HEK293 (cell line): ENCODE results near the gene ZNF608.

Source experiments
- BCL11B ChIP-seq: fragments of 450-650 bp; formaldehyde crosslinking; IDR thresholded peaks from 2 replicates; pipeline ENCODE4 v1.5.1; 2016; ENCODE audit warnings: low read depth, missing biosample characterization, missing genetic modification characterization
- GLI4 ChIP-seq: fragments of 450-650 bp; formaldehyde crosslinking; IDR thresholded peaks from 2 replicates; pipeline ENCODE4 v1.5.1; 2016; ENCODE audit warnings: missing biosample characterization, missing genetic modification characterization
- HOXA7 ChIP-seq: sonication (generic); formaldehyde crosslinking; IDR thresholded peaks from 2 replicates; pipeline ENCODE4 v1.8.1; 2022; ENCODE audit warnings: missing genetic modification reagents, borderline replicate concordance
- OSR2 ChIP-seq: fragments of 450-650 bp; formaldehyde crosslinking; IDR thresholded peaks from 2 replicates; pipeline ENCODE4 v1.5.1; 2016; ENCODE audit warnings: missing biosample characterization, missing genetic modification characterization
- ZBTB7A ChIP-seq: fragments of 450-650 bp; formaldehyde crosslinking; IDR thresholded peaks from 2 replicates; pipeline ENCODE4 v1.5.1; 2016; ENCODE audit warnings: low read depth, missing biosample characterization, missing genetic modification characterization
- ZNF157 ChIP-seq: fragments of 450-650 bp; formaldehyde crosslinking; IDR thresholded peaks from 2 replicates; pipeline ENCODE4 v1.5.1; 2016; ENCODE audit warnings: missing biosample characterization, missing genetic modification characterization
- ZNF184 ChIP-seq: fragments of 450-650 bp; IDR thresholded peaks from 2 replicates; pipeline ENCODE4 v1.5.1; 2018; ENCODE audit warnings: missing biosample characterization, mild to moderate bottlenecking, missing genetic modification characterization
- ZNF266 ChIP-seq: fragments of 450-650 bp; formaldehyde crosslinking; IDR thresholded peaks from 2 replicates; pipeline ENCODE4 v1.5.1; 2016; ENCODE audit warnings: missing biosample characterization, missing genetic modification characterization, low read depth
- ZNF274 ChIP-seq, 2 experiments: fragments of 200-500 bp in 1 of 2; fragments of 450-650 bp in 1 of 2; sonication (Bioruptor generic) in 1 of 2; formaldehyde crosslinking in 1 of 2; IDR thresholded peaks; 2 replicates each; pipeline versions ENCODE4 v1.5.1 to v1.6.1; 2014 to 2016; ENCODE audit warnings: borderline replicate concordance in 1 of 2, inconsistent platforms in 1 of 2, low read length in 1 of 2, missing biosample characterization in 1 of 2, missing genetic modification characterization in 1 of 2
- ZNF366 ChIP-seq: fragments of 450-650 bp; formaldehyde crosslinking; conservative IDR thresholded peaks from 2 replicates; pipeline ENCODE4 v1.5.1; 2016; ENCODE audit warnings: missing biosample characterization, missing genetic modification characterization
- ZNF501 ChIP-seq: fragments of 450-650 bp; formaldehyde crosslinking; IDR thresholded peaks from 2 replicates; pipeline ENCODE4 v1.5.1; 2016; ENCODE audit warnings: missing biosample characterization, missing genetic modification characterization
- ZNF510 ChIP-seq: fragments of 450-650 bp; formaldehyde crosslinking; IDR thresholded peaks from 2 replicates; pipeline ENCODE4 v1.5.1; 2018; ENCODE audit warnings: mild to moderate bottlenecking, missing genetic modification characterization, missing biosample characterization; ENCODE audit not compliant: insufficient replicate concordance
- ZNF555 ChIP-seq: fragments of 450-650 bp; formaldehyde crosslinking; conservative IDR thresholded peaks from 2 replicates; pipeline ENCODE4 v1.5.1; 2017; ENCODE audit warnings: missing biosample characterization, mild to moderate bottlenecking, missing genetic modification characterization, inconsistent platforms
- ZNF596 ChIP-seq: fragments of 450-650 bp; IDR thresholded peaks from 2 replicates; pipeline ENCODE4 v1.5.0; 2018; ENCODE audit warnings: missing biosample characterization, mild to moderate bottlenecking, missing genetic modification characterization, moderate library complexity
- ZNF610 ChIP-seq: fragments of 450-650 bp; formaldehyde crosslinking; IDR thresholded peaks from 2 replicates; pipeline ENCODE4 v1.5.1; 2016; ENCODE audit warnings: missing biosample characterization, missing genetic modification characterization, borderline replicate concordance
- ZNF670 ChIP-seq: fragments of 450-650 bp; formaldehyde crosslinking; IDR thresholded peaks from 2 replicates; pipeline ENCODE4 v1.5.1; 2016; ENCODE audit warnings: missing biosample characterization, missing genetic modification characterization, low read depth
- ZNF76 ChIP-seq: fragments of 450-650 bp; formaldehyde crosslinking; IDR thresholded peaks from 2 replicates; pipeline ENCODE4; 2016; ENCODE audit warnings: low read depth, missing biosample characterization, missing genetic modification characterization, borderline replicate concordance
- ZNF776 ChIP-seq: fragments of 450-650 bp; formaldehyde crosslinking; IDR thresholded peaks from 2 replicates; pipeline ENCODE4 v1.5.0; 2017; ENCODE audit warnings: missing biosample characterization, missing genetic modification characterization, borderline replicate concordance
- ZNF777 ChIP-seq: fragments of 450-650 bp; formaldehyde crosslinking; IDR thresholded peaks from 2 replicates; pipeline ENCODE4 v1.5.1; 2017; ENCODE audit warnings: missing biosample characterization, missing genetic modification characterization, borderline replicate concordance
- ZNF792 ChIP-seq: fragments of 450-650 bp; formaldehyde crosslinking; IDR thresholded peaks from 2 replicates; pipeline ENCODE4 v1.5.1; 2016; ENCODE audit warnings: missing biosample characterization, missing genetic modification characterization
- ZSCAN16 ChIP-seq: fragments of 450-650 bp; formaldehyde crosslinking; IDR thresholded peaks from 2 replicates; pipeline ENCODE4 v1.5.1; 2016; ENCODE audit warnings: missing biosample characterization, missing genetic modification characterization
- ZXDB ChIP-seq: fragments of 450-650 bp; formaldehyde crosslinking; IDR thresholded peaks from 2 replicates; pipeline ENCODE4 v1.5.1; 2016; ENCODE audit warnings: missing biosample characterization, missing genetic modification characterization
- TF ChIP-seq, protein P1 (sequence below): fragments of 450-650 bp; formaldehyde crosslinking; IDR thresholded peaks from 2 replicates; pipeline ENCODE4 v1.5.1; 2017; ENCODE audit warnings: missing biosample characterization, missing genetic modification characterization
- TF ChIP-seq, protein P2 (sequence below): fragments of 450-650 bp; formaldehyde crosslinking; IDR thresholded peaks from 2 replicates; pipeline ENCODE4 v1.5.1; 2016; ENCODE audit warnings: missing biosample characterization, missing genetic modification characterization
- TF ChIP-seq, protein P3 (sequence below): fragments of 450-650 bp; formaldehyde crosslinking; conservative IDR thresholded peaks from 2 replicates; pipeline ENCODE4 v1.5.1; 2016; ENCODE audit warnings: low read depth, missing biosample characterization, missing genetic modification characterization
- TF ChIP-seq, protein P4 (sequence below): fragments of 450-650 bp; formaldehyde crosslinking; IDR thresholded peaks from 2 replicates; pipeline ENCODE4 v1.5.1; 2016; ENCODE audit warnings: missing biosample characterization, missing genetic modification characterization
- TF ChIP-seq, protein P5 (sequence below): fragments of 450-650 bp; formaldehyde crosslinking; IDR thresholded peaks from 2 replicates; pipeline ENCODE4 v1.5.1; 2016; ENCODE audit warnings: missing biosample characterization, missing genetic modification characterization, borderline replicate concordance
- TF ChIP-seq, protein P6 (sequence below): fragments of 450-650 bp; formaldehyde crosslinking; IDR thresholded peaks from 2 replicates; pipeline ENCODE4 v1.5.1; 2016; ENCODE audit warnings: missing biosample characterization, missing genetic modification characterization

ZNF608 gene

DNA sequence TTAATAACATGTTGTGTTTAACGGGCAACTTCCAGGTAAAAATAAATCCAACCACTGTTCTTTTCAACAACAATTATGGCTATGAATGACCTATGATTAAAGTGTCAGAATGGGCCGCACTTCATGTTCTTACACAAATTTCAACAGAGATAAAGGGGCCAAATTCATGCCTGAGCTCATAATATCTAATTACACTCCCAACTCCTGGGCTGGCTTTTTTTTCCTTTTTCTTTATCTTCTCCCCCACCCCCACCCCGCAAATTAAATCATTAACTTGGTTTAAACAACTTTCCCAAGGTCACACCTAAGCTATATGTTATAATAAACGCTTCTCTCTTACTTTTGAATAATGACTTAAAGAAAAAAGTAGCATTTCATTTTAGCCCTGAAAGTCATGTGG, 25.8 kb downstream of the ZNF608 start (continued):
- TF ChIP-seq, protein P1, sequence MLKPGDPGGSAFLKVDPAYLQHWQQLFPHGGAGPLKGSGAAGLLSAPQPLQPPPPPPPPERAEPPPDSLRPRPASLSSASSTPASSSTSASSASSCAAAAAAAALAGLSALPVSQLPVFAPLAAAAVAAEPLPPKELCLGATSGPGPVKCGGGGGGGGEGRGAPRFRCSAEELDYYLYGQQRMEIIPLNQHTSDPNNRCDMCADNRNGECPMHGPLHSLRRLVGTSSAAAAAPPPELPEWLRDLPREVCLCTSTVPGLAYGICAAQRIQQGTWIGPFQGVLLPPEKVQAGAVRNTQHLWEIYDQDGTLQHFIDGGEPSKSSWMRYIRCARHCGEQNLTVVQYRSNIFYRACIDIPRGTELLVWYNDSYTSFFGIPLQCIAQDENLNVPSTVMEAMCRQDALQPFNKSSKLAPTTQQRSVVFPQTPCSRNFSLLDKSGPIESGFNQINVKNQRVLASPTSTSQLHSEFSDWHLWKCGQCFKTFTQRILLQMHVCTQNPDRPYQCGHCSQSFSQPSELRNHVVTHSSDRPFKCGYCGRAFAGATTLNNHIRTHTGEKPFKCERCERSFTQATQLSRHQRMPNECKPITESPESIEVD (tag by site-specific recombination), result peak; percentile 92
- TF ChIP-seq, protein P2, sequence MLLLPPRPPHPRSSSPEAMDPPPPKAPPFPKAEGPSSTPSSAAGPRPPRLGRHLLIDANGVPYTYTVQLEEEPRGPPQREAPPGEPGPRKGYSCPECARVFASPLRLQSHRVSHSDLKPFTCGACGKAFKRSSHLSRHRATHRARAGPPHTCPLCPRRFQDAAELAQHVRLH (tag by site-specific recombination), result no peak
- TF ChIP-seq OSR2 (tag by site-specific recombination), result 0 out of 2 replicates have a peak, but pooled peaks have one; percentile 39
- TF ChIP-seq ZNF510 (tag by site-specific recombination), result no peak
- no peak for TF ChIP-seq ZSCAN16 (tag by site-specific recombination)
- no peak for TF ChIP-seq ZNF596 (tag by site-specific recombination)
- TF ChIP-seq, protein P3, sequence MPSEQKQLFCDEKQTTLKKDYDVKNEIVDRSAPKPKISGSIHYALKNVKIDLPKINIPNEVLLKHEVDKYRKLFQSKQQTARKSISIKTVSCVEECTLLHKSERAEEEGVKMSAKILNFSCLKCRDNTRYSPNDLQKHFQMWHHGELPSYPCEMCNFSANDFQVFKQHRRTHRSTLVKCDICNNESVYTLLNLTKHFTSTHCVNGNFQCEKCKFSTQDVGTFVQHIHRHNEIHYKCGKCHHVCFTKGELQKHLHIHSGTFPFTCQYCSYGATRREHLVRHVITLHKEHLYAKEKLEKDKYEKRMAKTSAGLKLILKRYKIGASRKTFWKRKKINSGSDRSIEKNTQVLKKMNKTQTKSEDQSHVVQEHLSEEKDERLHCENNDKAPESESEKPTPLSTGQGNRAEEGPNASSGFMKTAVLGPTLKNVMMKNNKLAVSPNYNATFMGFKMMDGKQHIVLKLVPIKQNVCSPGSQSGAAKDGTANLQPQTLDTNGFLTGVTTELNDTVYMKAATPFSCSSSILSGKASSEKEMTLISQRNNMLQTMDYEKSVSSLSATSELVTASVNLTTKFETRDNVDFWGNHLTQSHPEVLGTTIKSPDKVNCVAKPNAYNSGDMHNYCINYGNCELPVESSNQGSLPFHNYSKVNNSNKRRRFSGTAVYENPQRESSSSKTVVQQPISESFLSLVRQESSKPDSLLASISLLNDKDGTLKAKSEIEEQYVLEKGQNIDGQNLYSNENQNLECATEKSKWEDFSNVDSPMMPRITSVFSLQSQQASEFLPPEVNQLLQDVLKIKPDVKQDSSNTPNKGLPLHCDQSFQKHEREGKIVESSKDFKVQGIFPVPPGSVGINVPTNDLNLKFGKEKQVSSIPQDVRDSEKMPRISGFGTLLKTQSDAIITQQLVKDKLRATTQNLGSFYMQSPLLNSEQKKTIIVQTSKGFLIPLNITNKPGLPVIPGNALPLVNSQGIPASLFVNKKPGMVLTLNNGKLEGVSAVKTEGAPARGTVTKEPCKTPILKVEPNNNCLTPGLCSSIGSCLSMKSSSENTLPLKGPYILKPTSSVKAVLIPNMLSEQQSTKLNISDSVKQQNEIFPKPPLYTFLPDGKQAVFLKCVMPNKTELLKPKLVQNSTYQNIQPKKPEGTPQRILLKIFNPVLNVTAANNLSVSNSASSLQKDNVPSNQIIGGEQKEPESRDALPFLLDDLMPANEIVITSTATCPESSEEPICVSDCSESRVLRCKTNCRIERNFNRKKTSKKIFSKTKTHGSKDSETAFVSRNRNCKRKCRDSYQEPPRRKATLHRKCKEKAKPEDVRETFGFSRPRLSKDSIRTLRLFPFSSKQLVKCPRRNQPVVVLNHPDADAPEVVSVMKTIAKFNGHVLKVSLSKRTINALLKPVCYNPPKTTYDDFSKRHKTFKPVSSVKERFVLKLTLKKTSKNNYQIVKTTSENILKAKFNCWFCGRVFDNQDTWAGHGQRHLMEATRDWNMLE (tag by site-specific recombination), result no peak
- TF ChIP-seq, protein P4, sequence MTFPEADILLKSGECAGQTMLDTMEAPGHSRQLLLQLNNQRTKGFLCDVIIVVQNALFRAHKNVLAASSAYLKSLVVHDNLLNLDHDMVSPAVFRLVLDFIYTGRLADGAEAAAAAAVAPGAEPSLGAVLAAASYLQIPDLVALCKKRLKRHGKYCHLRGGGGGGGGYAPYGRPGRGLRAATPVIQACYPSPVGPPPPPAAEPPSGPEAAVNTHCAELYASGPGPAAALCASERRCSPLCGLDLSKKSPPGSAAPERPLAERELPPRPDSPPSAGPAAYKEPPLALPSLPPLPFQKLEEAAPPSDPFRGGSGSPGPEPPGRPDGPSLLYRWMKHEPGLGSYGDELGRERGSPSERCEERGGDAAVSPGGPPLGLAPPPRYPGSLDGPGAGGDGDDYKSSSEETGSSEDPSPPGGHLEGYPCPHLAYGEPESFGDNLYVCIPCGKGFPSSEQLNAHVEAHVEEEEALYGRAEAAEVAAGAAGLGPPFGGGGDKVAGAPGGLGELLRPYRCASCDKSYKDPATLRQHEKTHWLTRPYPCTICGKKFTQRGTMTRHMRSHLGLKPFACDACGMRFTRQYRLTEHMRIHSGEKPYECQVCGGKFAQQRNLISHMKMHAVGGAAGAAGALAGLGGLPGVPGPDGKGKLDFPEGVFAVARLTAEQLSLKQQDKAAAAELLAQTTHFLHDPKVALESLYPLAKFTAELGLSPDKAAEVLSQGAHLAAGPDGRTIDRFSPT (tag by site-specific recombination), result no peak
- no peak for TF ChIP-seq ZNF792
- TF ChIP-seq ZNF555 (tag by site-specific recombination), result no peak
- TF ChIP-seq BCL11B (tag by site-specific recombination), result no peak
- TF ChIP-seq ZNF776 (tag by site-specific recombination), result no peak
- no peak for TF ChIP-seq HOXA7 (CRISPR knock-in tag)
- TF ChIP-seq, protein P5, sequence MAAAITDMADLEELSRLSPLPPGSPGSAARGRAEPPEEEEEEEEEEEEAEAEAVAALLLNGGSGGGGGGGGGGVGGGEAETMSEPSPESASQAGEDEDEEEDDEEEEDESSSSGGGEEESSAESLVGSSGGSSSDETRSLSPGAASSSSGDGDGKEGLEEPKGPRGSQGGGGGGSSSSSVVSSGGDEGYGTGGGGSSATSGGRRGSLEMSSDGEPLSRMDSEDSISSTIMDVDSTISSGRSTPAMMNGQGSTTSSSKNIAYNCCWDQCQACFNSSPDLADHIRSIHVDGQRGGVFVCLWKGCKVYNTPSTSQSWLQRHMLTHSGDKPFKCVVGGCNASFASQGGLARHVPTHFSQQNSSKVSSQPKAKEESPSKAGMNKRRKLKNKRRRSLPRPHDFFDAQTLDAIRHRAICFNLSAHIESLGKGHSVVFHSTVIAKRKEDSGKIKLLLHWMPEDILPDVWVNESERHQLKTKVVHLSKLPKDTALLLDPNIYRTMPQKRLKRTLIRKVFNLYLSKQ (tag by site-specific recombination), result no peak
- no peak for TF ChIP-seq ZNF670
- TF ChIP-seq ZBTB7A (tag by site-specific recombination), result no peak
- no peak for TF ChIP-seq ZNF366 (tag by site-specific recombination)
- no peak for TF ChIP-seq ZNF157
- TF ChIP-seq, protein P6, sequence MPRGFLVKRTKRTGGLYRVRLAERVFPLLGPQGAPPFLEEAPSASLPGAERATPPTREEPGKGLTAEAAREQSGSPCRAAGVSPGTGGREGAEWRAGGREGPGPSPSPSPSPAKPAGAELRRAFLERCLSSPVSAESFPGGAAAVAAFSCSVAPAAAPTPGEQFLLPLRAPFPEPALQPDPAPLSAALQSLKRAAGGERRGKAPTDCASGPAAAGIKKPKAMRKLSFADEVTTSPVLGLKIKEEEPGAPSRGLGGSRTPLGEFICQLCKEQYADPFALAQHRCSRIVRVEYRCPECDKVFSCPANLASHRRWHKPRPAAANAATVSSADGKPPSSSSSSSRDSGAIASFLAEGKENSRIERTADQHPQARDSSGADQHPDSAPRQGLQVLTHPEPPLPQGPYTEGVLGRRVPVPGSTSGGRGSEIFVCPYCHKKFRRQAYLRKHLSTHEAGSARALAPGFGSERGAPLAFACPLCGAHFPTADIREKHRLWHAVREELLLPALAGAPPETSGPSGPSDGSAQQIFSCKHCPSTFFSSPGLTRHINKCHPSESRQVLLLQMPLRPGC (tag by site-specific recombination), result no peak
- no peak for TF ChIP-seq ZNF76 (tag by site-specific recombination)
- no peak for TF ChIP-seq GLI4 (tag by site-specific recombination)
- peak; percentile 54; the same call in 1 of the 2 replicates for TF ChIP-seq ZXDB
- TF ChIP-seq ZNF777, result no peak
- no peak for TF ChIP-seq ZNF266 (tag by site-specific recombination)
- no peak for TF ChIP-seq ZNF501 (tag by site-specific recombination)
- TF ChIP-seq ZNF184 (tag by site-specific recombination), result no peak
- TF ChIP-seq ZNF274 (IDR thresholded peaks at IDR 0.05; ENCODE audit: low read length), result no peak
- TF ChIP-seq ZNF274 (tag by site-specific recombination; IDR thresholded peaks at IDR 0.05; ENCODE audit: borderline replicate concordance), result no peak
- TF ChIP-seq ZNF610 (tag by site-specific recombination), result no peak
